Measurements from ENCODE around the gene TLE6.
"Not testable (repeated sequence)": the region's sequence is repeated elsewhere in the genome, so short reads cannot be mapped to it uniquely, and the experiment has no call there.

TLE6 gene

DNA sequence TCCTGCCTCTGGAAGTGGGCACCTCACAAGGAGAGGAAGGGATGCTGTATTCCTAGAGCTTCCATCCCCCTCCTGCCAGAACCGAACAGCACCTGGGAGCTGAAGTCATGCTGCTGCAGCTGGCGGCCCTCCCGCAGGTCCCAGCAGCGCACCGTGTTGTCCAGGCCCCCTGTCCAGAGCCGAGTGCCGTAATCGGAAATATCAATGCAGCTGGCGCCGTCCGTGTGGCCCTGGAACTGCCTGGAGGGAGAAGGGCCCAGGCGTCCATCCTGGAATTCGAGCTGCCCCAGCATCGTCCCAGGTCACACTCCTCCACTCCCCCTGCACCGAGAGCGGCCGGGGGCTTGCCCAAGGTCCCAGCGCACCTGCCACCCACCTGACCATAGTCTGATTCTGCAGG is 28.0 kb downstream of the TLE6 start:
- no peak for DNase-seq

DNA sequence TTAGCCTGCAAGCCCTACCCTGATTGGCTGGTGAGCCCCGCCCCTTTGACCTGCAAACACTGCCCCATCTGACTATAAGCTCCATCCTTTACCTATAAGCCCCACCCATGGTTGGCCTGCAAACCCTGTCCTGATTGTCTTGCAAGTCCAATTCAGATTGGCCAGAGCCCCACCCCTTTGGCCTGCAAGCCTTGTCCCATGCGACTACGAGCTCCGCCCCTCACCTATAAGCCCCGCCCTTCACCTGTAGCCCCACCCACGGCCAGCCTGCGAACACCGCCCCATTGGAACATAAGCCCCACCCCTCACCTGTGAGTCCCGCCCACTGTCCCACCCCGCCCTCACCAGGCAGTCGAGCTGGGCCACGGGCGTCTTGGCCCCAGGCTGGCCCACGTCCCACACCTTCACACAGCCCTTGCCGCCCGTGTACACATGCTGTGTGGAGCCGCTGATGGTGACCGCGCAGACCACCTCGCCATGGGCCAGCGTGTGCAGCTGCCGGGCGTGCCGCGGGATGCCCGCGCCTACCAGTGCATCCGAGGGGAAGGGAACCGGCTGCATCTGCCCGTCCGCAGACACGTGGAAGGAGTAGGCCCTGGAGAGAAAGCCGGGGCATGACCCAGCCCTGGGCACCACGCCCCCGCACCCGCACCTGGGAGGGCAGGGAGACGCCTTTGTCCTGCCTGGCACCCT is 28.9 kb downstream of the TLE6 start:
- no peak for DNase-seq

DNA sequence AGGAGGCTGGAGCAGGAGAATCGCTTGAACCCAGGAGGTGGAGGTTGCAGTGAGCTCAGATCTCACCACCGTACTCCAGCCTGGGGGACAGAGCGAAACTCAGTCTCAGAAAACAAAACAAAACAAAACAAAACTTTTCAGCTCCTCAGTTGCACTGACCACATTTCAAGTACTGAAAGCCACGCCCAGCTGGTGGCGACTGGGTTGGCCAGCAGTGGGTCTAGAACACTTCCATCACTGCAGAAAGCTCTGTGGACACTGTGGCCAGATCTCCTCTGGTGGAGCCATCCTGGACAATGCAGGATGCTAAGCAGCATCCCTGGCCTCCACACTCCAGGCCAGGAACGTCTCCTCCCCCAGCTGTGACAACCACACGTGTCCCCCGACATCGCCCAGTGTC is 30.6 kb downstream of the TLE6 start:
- no peak for DNase-seq

DNA sequence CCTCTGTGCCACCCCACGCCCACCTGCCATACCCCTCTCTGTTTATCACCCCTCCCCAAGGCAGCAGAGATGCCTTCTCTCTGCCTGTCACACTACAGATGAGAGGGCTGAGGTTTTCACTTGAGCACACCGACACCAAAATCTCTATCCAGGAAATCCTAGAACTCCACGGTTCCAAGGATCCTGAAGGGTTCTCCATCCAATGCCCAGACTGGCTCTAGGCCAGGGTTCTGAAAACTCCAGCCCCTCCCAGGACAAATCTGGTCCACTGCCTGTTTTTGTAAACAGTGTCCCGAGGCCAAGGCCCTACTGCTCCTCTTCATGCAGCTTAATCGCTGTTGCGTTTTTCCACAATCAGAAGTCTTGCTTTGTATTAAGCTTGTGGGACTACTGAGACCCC is 31.6 kb downstream of the TLE6 start:
- no peak for DNase-seq

DNA sequence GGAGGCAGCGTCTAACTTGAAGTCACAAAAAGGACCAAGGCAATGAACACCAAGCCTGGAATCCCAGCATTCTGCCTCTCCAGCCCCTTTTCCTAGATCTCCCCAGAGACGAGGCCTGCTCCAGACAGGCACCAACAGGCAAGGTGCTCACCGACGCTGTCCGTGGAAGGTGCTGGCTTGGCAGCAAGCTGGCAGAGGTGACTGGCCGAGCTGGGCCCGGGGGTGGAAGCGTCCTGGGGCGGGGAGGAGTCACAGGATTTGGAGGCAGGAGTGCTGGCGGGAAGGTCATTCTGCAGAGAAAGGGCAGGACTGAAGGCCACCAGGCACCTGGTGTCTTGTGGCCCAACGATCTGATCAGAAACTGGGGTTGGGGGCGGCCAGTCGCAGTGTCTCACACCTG is 33.5 kb downstream of the TLE6 start:
- DNase-seq, result no peak

- DNase-seq, result not testable (repeated sequence)
Observed at GRCh38 chr19:3012059-3012458, 34.7 kb downstream of the TLE6 start.

GRCh38 chr19:3012621-3013262 is 35.4 kb downstream of the TLE6 start:
- no peak for DNase-seq

GRCh38 chr19:3013263-3013725 is 35.9 kb downstream of the TLE6 start:
- DNase-seq, result no peak

DNA sequence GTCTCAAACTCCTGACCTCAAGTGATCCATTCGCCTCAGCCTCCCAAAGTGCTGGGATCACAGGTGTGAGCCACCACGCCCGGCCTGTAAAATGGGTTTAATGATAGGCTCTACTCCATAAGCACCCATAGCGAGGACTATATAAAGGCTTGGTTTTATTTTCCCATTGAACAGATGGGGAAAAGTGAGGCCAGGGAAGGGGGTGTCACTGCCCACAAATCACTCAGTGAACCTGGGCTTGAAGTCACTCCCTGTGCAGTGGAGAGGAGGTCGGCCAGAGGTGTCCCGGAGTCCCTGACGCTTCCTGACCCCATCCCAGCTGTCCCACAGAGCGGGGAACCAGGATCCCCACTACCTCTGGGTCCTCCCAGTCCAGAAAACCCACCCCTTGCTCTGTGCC is 36.8 kb downstream of the TLE6 start:
- no peak for DNase-seq

DNA sequence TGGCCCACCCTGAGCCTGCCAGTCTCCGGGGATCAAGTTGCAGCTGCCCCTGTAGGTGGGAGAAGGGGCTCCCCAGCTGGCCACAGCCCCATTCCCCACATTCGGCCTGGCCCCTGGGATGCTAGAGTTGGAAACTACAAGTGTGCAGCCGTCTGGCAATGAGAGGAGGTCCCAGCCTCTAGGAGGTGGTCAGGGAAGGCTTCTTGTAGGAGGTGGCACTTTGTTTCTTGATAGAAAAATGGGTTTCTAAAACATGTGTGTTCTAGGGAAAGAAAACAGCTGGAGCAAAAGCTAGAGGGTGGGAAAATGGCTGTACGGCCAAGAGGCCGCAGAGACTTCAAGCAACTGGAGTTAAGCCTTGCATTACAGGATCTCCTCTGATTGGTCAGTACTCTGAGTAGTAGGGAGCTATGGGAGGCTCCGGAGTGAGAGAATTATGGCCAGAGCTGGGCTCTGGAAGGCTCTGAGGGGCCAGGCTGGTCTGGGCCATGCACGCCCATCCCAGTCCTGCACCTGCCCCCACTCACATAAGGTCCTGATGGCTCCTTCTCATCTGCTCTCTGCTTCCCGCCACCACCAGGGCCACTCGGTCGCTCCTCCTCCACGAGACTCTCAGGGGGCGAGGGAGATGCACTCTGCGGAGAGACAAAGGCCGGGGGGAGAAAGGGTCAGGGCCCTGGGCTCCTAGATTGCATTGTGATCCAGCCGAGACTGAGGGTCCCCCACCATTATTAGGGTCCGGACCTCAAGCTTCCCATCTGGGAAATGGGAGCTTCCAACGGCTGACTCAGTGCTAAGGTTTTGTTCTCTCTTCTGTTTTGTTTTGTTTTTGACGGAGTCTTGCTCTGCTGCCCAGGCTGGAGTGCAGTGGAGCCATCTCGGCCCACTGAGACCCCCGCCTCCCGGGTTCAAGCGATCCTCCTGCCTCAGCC is 38.0 kb downstream of the TLE6 start:
- DNase-seq, result no peak

- DNase-seq, result no peak
Observed at GRCh38 chr19:3017923-3018322, 40.6 kb downstream of the TLE6 start.

DNA sequence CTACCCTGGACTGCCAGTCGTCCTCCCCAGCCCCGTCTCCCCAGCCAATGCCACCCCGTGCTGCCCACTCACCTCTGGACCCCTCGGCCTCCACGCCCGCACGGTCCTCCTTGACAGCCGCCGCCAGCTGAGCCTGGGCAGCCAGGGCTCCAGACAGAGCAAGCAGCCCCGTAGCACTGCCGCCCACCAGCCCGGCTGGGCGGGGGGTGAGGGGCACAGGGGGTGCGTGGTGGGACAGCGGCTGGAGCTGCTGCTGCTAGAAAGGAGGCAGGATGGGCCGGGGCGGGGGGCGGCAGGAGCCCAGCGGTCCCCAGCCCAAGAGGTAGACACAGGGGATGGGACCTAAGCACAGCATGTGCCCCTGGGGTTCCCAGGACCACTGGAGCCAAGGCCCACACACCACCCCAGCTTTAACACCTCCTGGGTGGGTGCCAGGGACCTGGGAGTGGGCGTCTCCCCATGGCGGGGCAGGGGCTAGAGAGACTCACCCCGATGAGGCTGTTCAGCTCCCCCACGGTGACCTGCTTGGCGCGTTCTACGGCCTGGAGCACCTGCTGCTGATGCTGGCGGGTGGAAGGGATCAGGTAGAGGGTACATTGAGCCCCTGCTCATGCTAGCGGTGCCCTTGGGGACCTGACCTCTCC is 42.0 kb downstream of the TLE6 start:
- no peak for DNase-seq

DNA sequence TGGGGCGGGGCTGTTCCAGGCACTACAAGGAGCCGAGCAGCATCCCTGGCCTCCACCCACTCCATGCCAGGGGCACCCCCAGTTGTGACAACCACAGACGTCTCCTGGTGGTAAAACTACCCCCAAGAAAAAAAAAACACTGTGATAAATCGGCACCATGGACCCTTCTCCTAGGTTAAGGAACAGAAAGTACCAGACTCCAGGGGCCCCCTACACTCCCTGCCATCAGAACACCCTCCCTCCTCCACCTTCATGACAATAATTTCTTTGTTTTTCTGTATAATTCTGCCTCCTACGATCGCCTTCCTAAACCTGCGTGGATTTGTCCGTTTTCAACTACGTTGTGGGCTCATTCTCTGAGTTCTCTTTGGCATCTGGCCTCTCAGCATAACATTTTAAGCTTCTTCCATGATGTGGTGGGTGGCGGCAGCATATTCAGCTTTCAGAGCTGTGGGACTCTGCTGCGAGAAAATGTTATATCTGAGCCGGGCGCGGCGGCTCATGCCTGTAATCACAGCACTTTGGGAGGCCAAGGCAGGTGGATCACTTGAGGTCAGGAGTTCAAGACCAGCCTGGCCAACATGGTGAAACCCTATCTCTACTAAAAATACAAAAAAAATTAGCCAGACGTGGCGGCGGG is 43.1 kb downstream of the TLE6 start:
- DNase-seq, result no peak

DNA sequence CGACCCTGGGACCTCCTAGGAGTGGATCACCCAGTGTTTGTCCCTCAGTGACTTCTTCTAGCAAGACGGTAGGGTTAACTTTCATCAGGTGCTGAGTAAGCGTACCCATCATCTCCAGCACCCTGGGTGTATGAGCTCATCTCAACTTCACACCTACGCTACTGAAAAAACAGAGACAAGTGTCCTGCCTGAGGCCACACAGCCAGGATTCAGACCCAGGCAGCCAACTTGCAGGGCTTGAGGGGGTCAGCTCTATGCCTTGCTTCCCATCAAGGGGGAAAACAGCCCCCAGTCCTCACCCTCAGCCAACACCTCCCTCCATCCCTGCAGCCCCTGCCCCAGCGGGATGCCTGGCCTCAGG is 47.1 kb downstream of the TLE6 start:
- DNase-seq, result no peak

GRCh38 chr19:3024870-3025548 is 47.6 kb downstream of the TLE6 start:
- DNase-seq, result no peak

GRCh38 chr19:3025549-3025886 is 48.2 kb downstream of the TLE6 start:
- no peak for DNase-seq

DNA sequence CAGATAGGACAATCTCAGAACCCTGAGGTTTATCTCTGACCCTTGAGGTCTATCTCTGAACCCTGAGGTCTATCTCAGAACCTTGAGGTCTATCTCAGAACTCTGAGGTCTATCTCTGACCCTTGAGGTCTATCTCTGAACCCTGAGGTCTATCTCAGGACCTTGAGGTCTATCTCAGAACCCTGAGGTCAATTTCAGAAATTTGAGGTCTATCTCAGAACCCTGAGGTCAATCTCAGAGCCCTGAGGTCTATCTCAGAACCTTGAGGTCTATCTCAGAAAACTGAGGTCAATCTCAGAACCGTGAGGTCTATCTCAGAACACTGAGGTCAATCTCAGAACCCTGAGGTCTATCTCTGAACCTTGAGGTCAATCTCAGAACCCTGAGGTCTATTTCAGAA is 49.4 kb downstream of the TLE6 start:
- no peak for DNase-seq

- no peak for DNase-seq
Observed at GRCh38 chr19:3027292-3027691, 49.9 kb downstream of the TLE6 start.

DNA sequence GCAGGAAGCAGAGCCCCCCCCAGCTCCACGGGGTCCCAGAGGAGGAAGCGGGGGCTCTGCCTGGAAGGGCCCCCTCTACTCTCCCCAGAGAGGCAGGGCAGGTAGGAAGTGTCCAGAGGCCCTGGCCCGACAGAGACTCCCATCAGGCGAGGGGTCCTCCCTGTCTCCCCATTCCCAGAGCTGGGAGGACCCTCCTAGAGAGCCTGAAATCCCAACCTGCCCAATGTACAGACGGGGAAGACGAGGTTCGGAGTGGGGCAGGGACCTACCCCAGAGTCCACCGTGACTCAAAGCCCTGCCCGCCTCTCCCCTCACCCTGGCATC is 50.6 kb downstream of the TLE6 start:
- DNase-seq, result no peak

- no peak for DNase-seq
Observed at GRCh38 chr19:3028305-3029064, 51.1 kb downstream of the TLE6 start.

DNA sequence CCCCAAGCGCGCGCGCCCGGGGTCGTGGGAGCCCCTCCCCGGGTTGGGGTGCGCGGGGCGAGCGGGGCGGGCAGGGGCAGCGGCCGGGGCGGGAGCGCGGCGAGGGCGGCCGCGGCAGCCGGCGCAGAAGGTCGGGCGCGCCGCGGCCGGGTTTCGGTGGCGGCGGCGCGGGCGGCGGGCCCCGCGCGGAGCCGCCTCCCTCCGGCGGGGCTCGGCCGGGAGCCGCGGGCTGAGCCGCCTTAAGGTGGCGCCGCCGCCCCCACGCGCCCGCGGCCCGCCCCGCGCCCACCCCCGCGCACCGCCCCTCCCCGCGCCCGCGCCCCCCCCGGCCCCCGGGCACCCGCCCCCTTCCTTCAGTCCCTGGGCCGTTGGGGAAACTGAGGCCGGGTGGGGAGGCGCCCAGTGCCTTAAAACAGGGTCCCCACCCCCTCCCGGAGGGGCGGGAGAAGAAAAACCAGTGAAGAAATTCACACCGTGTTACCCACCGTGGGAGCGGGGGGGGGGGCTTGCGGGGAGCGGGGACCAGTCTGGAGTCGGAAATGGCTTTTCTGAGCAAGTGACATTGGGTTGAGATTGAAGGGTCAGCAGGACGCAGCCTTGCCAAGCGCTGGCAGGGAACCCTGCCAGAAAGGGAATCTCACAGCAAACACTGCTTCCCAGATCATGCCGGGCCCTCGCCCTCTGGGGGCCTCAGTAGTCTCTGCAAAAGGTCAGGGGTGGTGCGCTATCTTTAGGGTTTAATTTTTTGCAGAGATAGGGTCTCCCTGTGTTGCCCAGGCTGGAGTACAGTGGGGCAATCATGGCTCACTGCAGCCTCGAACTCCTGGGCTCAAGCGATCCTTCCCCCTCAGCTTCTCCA is 51.9 kb downstream of the TLE6 start, which contains the start of gene TLE2:
TLE2 (minus strand) TSS at position 216 of the 859 bp plus-strand sequence. CDS start 376 bp downstream, outside the sequence.
- no peak for DNase-seq

Measured in GDM1 (cell line).